NCI-H510A (cell line): ENCODE measurements around the gene RASAL1.

Experiments
- DNase-seq: peaks from one replicate; lab custom pipeline; 2025; lab: John Stamatoyannopoulos, UW

Gene RASAL1

GRCh38 chr12:113072136-113072535, 63.4 kb downstream of the RASAL1 start:
- no peak for DNase-seq

- DNase-seq, result peak; percentile 67
Measured at GRCh38 chr12:113071135-113072112, 64.1 kb downstream of the RASAL1 start.

DNA sequence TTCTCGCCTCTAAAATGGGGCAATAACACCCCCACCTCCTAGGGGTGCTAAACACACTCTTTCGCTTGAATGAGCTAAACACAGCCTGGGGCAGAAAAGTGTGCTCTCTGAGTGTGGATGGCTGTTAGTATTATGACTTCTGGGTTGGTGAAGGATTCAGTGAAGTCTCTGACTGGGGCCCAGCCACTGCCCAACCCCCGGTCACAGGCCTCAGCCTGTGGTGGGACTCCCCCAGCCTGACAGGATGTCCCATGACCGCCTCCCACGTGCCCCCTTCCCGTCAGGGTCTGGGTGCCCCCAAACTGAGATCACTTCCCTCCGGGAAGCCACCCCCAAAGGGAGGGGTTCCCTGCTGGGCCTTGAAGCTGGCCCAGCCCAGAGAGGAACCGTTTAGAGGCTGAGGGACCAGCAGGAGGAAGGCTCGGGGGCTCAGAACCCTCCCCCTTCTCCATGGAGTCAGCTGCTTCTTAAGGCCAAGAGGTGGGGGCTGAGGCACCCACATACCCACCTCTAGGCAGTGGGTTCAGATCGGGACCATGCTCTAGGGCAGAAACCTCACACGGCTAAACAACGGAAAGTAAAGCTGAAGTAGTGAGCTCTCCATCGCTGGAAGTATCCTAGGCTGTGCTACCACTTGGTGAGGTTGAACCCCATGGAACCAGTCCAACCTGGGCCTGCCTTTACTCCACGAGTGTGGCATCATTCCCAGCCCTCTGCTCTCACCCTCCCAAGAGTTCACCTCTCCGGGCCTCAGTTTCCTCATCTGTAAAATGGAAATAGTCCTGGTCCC, 65.2 kb downstream of the RASAL1 start:
- DNase-seq, result no peak

DNA sequence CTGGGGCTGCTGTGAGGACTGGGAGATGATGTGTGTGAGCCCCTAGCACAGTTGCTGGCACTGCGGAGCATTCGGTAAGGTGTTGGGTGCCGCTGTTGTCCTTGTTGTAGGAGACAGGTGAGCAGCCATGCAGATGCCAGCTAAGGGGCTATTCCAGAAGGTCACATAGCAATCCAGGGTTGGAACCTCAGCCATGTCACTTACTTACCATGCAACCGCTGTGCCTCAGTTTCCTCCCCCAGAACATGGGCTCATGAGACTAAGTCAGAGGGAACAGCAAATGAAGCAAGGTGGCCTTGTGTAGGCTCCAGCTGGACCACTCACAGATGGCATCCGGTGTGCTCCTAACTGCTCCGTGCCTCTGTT, 65.8 kb downstream of the RASAL1 start:
- DNase-seq, result no peak

- no peak for DNase-seq
Measured at GRCh38 chr12:113069149-113069548, 66.4 kb downstream of the RASAL1 start.

DNA sequence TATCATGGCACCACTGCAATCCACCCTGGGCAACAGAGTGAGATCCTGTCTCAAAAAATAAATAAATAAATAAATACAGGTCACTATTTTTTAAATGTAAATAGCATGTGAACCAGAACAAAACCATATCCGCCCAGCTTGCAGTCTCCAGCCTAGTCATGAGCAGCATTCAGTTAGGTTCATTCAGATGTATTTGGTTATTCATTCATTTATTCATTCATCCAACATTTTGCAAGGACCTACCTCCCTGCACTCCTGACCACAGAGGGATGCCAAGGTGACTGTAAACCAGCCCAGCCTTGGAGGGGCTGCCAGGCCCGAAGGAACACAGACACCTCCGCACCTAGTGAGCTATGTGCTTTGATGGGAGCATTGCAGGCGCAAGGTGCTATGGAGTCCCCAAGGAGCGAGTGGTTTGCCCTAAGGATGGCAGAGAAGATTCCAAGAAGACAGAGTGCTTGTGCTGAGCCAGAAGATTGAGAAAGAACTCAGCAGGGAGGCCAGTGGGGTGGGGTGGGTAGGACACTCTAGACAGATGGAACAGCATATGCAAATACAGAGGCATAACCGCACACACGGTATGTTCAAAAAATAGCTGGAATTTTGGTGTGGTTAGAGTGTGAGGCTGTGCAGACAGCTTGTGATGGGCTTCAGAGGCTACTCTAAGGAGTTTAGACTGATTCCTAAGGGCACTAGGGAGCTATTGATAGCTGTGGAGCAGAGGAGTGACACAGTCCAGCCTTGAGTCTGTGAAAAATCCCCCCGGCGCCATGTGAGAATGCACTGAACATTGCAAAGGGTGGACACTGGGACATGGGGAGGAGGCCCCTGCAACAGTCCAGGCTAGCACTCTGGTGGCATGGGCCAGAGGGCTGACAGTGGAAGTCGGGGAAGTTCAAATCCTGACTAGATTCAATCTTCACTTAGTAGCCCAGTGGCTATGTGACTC, 67.3 kb downstream of the RASAL1 start:
- DNase-seq, result no peak

- no peak for DNase-seq
Measured at GRCh38 chr12:113066813-113067400, 68.7 kb downstream of the RASAL1 start.

- DNase-seq, result no peak
Measured at GRCh38 chr12:113065126-113066007, 70.2 kb downstream of the RASAL1 start.

- DNase-seq, result no peak
Measured at GRCh38 chr12:113064395-113065125, 71.0 kb downstream of the RASAL1 start.

DNA sequence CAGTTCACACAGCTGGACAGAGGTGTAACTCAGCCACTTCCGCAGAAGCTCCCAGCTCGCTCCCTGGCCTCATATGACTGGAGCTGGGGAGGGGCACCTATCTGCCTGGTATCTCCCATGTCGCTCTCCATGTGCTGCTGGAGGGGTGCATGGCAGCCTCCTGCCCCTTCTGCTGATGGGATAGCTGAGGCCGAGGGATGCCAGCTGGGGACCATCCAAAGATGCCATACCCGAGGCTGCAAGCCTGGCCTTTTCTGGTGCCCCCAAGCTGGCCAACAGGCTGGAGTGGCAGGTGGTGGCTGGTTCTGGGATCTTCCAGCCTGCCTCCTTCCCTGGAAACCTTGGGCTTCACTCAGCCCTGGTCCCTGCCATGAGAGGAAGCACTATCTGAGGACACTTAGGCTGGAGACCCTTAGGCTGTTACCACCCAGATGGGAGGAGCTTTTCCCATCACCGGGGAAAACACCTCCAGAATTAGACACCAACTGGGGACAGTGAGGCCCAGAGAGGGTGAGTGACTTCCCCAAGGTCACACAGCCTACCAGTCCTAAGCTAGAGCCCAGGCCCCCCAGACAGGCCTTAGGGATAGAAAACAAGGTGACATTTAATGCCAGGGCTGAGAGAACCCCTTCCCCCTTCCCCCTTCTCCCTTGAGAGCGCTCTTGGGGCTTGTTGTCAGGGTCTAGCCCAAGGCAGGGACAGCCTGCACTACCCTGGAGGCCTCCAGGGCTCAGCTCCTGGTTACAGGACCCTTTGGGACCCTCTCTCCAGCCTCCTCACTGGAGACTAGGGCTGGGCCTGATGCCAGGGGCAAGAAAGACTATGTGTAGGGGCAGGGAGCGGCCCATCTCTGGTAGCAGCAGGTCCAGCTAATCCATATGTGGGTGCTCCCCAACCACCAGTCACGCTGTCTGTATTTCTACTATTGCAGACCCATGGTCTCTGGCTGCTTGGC, 71.9 kb downstream of the RASAL1 start:
- DNase-seq, result no peak

DNA sequence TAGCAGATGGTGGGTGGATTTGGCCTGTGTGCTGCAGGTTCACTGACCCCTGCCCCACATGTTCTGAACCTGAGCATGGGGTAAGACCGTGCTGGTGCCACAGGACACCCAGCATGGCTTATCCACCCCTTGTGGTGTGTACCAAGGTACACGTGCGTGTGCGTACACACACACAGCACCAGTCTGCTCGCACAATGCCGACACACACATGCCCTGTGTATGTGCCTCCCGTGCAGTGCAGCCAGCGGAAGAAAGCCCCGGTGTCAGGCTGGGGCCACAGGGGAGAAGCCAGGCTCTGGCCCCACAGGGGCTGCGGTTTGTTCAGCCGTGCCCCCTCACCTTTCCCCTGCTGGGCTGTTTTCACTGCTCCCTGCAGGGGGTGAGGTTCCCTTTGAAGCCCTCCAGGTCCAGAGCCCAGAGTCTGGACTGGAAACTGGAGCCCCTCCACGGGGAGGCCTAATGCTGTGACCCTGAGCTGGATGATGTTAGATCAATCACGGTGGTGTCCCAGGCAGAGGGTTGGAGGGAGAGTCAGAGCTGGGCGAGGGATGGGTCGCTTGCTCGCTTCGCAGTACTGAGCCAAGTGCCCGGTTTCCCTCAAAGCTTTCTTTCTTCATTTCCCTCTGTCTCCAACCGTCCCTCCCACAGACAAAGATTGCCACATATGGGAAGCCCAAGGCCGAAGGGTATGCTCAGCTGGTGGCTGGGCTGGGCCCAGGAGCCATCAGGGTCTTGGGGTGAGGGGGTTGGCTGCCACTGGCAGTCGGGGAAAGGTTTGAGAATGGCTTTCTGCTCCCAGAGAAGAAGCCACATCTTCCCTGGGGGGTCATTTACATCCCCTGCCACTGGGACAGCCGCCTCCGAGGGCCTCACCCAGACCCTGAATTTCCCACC, 72.8 kb downstream of the RASAL1 start:
- no peak for DNase-seq

DNA sequence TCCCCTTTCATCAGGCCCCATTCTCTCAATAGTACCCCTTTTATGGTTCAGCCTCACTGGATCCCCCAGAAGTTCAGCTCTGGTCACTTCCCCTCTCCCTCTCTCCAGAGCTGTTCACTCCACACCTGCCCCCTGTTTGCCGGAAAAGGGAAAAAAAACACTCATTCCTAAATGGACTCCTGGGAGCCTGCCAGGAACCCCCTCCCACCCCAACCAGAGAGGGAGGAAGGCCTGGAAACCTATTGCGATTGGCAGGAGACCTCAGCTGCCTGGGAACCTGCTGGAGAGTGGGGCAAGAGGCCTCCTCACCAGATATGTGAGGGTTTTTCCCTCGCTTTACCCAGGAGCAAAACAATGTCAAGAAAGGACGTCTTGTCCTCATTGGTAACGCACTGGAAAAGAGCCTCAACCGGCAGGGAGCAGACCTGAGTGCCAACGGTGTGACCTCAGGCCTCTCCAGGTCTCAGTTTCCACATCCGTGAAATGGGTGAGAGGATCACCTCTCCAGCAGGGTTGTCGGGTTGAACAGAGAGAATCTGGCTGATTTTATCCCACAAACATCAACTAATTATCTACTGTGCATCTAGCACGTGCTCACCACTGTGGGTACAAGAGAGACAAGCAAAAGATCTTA, 74.4 kb downstream of the RASAL1 start:
- no peak for DNase-seq

- DNase-seq, result no peak
Measured at GRCh38 chr12:113060336-113060960, 75.1 kb downstream of the RASAL1 start.

- DNase-seq, result no peak
Measured at GRCh38 chr12:113059071-113059595, 76.4 kb downstream of the RASAL1 start.

DNA sequence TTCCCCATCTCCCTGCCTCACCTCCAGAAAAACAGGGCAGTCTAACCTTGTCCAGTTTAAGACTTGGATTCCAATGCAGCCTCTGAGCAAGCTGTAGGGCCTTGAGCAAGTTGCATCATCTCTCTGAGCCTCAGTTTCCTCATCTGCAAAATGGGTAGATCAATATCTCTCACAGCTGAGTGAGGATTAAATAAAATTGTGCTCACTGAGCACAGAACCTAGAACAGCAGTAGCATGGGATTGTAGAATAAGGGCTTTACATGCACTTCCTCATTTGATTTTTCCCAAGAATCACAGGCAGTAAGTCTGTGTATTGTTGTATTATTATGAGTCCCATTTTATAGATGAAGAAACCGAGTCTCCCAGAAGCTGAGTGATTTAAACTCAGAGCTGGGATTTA, 77.0 kb downstream of the RASAL1 start:
- DNase-seq, result no peak
